GM23338 (cell line): ENCODE results near the gene GFI1B. TPM values are rescaled to one million over a fixed set of nuclear protein-coding genes. Genes with fewer than 3 reads are reported as not detected.

Source experiments
- ATAC-seq: fragments of 200-7000 bp; cut with Tn5 transposase; 3 replicates; pipeline ENCODE4 v1.9.1; 2020
- DNase-seq: peaks from one replicate; pipeline ENCODE4 v3.0.0-alpha.2; 2015; ENCODE audit warnings: low spot score
- H2AFZ ChIP-seq: fragments of 200-600 bp; sonication (generic); 2 replicates; pipeline ENCODE4 v1.8.0; 2016; ENCODE audit warnings: antibody characterized with exemption, mild to moderate bottlenecking, moderate library complexity
- H3F3A ChIP-seq: fragments of 200-600 bp; sonication (generic); replicated peaks from 2 replicates; pipeline ENCODE4 v1.8.0; 2017; ENCODE audit warnings: antibody characterized with exemption, mixed run types, low read depth
- H3K27ac ChIP-seq: fragments of 200-600 bp; sonication (generic); 2 replicates; pipeline ENCODE4 v1.6.1; 2016; ENCODE audit warnings: low read depth
- H3K27me3 ChIP-seq: fragments of 200-600 bp; sonication (generic); 2 replicates; pipeline ENCODE4 v1.8.0; 2016; ENCODE audit warnings: mild to moderate bottlenecking, mixed run types, moderate library complexity; ENCODE audit not compliant: insufficient read depth
- H3K36me3 ChIP-seq: fragments of 200-600 bp; sonication (generic); 2 replicates; pipeline ENCODE4 v1.8.0; 2016; ENCODE audit warnings: mild to moderate bottlenecking; ENCODE audit not compliant: insufficient read depth
- H3K4me1 ChIP-seq: fragments of 200-600 bp; sonication (generic); 2 replicates; pipeline ENCODE4 v1.8.0; 2016; ENCODE audit warnings: mild to moderate bottlenecking, moderate library complexity; ENCODE audit not compliant: insufficient read depth
- H3K4me2 ChIP-seq: fragments of 200-600 bp; sonication (generic); 2 replicates; pipeline ENCODE4 v1.7.1; 2017; ENCODE audit warnings: mixed run types
- H3K4me3 ChIP-seq: fragments of 200-600 bp; sonication (generic); 2 replicates; pipeline ENCODE4 v1.6.1; 2016; ENCODE audit warnings: mixed run types
- H3K79me2 ChIP-seq: fragments of 200-600 bp; sonication (generic); replicated peaks from 2 replicates; pipeline ENCODE4 v1.8.0; 2017; ENCODE audit warnings: mild to moderate bottlenecking; ENCODE audit not compliant: insufficient read depth
- H3K9me2 ChIP-seq: fragments of 200-600 bp; sonication (generic); 2 replicates; pipeline ENCODE4 v1.8.0; 2017; ENCODE audit not compliant: insufficient read depth
- H4K20me1 ChIP-seq: fragments of 200-600 bp; sonication (generic); replicated peaks from 2 replicates; pipeline ENCODE4 v1.8.0; 2017; ENCODE audit warnings: mild to moderate bottlenecking; ENCODE audit not compliant: insufficient read depth
- H3K27ac Mint-ChIP-seq: 2 replicates; pipeline ENCODE4 v1.8.0; 2020; ENCODE audit warnings: inconsistent platforms, mild to moderate bottlenecking, moderate library complexity, mixed read lengths
- H3K27me3 Mint-ChIP-seq: 3 replicates; pipeline ENCODE4 v1.8.0; 2022; ENCODE audit warnings: low read depth, mild to moderate bottlenecking, moderate library complexity, mixed read lengths, inconsistent platforms; ENCODE audit not compliant: insufficient read depth, poor library complexity
- H3K36me3 Mint-ChIP-seq: 3 replicates; pipeline ENCODE4 v1.8.0; 2021; ENCODE audit warnings: low read depth, mild to moderate bottlenecking, inconsistent platforms, moderate library complexity, mixed read lengths
- H3K4me1 Mint-ChIP-seq: 3 replicates; pipeline ENCODE4 v1.8.0; 2020; ENCODE audit warnings: mild to moderate bottlenecking, inconsistent platforms, mixed read lengths
- H3K4me3 Mint-ChIP-seq: 3 replicates; pipeline ENCODE4 v1.8.0; 2021; ENCODE audit warnings: moderate library complexity, mild to moderate bottlenecking, inconsistent platforms, mixed read lengths
- H3K9me3 Mint-ChIP-seq: 3 replicates; pipeline ENCODE4 v1.8.0; 2020; ENCODE audit warnings: moderate library complexity, mild to moderate bottlenecking, inconsistent platforms, mixed read lengths
- CREB1 ChIP-seq: fragments of 250-450 bp; sonication (Bioruptor Pico); IDR thresholded peaks from 2 replicates; pipeline ENCODE4 v1.5.0; 2020; ENCODE audit warnings: low read depth, mild to moderate bottlenecking, moderate library complexity
- EZH2 ChIP-seq: fragments of 200-600 bp; sonication (generic); IDR thresholded peaks from one replicate; pipeline ENCODE4 v1.8.0; 2017; ENCODE audit warnings: antibody characterized with exemption, mild to moderate bottlenecking, low read depth; ENCODE audit not compliant: unreplicated experiment
- JUNB ChIP-seq: IDR thresholded peaks from one replicate; pipeline ENCODE4 v1.6.1; 2016; ENCODE audit warnings: antibody characterized with exemption; ENCODE audit not compliant: unreplicated experiment
- NANOG ChIP-seq: IDR thresholded peaks from 2 replicates; pipeline ENCODE4 v1.6.1; 2016; ENCODE audit warnings: antibody characterized with exemption, borderline replicate concordance
- POLR2AphosphoS5 ChIP-seq: IDR thresholded peaks from 2 replicates; pipeline ENCODE4 v1.6.1; 2016; ENCODE audit warnings: antibody characterized with exemption, low read depth
- STAT1 ChIP-seq: IDR thresholded peaks from one replicate; pipeline ENCODE4 v1.6.1; 2016; ENCODE audit warnings: antibody characterized with exemption; ENCODE audit not compliant: unreplicated experiment
- ZNF114 ChIP-seq: fragments of 250-450 bp; sonication (Bioruptor Pico); IDR thresholded peaks from 2 replicates; pipeline ENCODE4 v1.5.0; 2020; ENCODE audit warnings: mild to moderate bottlenecking, moderate library complexity
- ZNF331 ChIP-seq: fragments of 250-450 bp; sonication (Bioruptor Pico); IDR thresholded peaks from 2 replicates; pipeline ENCODE4 v1.5.0; 2020; ENCODE audit warnings: low read depth, mild to moderate bottlenecking, moderate library complexity
- polyA plus RNA-seq: library from polyadenylated mRNA; unstranded; fragments of >200 nt; fragmentation: Nextera tagmentation; extraction: Ambion mirVana; gene quantifications from 2 replicates; pipeline ENCODE4 v1.2.1, GENCODE V29; 2016
- total RNA-seq: library from RNA; depleted of rRNA; stranded (reverse); fragments of >200 nt; shearing (Covaris generic); gene quantifications from 2 replicates; pipeline ENCODE4 v1.2.3, GENCODE V29; 2014
- TF ChIP-seq, protein P1 (sequence below): fragments of 250-450 bp; sonication (Bioruptor Pico); IDR thresholded peaks from 2 replicates; pipeline ENCODE4 v1.5.0; 2020; ENCODE audit warnings: mild to moderate bottlenecking, moderate library complexity
- TF ChIP-seq, protein P2 (sequence below), 2 experiments: fragments of 200-600 bp in 1 of 2; sonication (generic) in 1 of 2; conservative IDR thresholded peaks; 2 replicates each; pipeline versions ENCODE4 v1.5.1 to v1.6.1; 2016 to 2017; ENCODE audit warnings: antibody characterized with exemption in 2 of 2, low read depth in 2 of 2, mild to moderate bottlenecking in 2 of 2, moderate library complexity in 1 of 2
- TF ChIP-seq, protein P3 (sequence below): IDR thresholded peaks from 2 replicates; pipeline ENCODE4 v1.6.1; 2016; ENCODE audit warnings: antibody characterized with exemption

The GFI1B gene
- total and polyA plus RNA-seq, 2 experiments from 2014 or later = 0.38 TPM; not detected in 1

DNA sequence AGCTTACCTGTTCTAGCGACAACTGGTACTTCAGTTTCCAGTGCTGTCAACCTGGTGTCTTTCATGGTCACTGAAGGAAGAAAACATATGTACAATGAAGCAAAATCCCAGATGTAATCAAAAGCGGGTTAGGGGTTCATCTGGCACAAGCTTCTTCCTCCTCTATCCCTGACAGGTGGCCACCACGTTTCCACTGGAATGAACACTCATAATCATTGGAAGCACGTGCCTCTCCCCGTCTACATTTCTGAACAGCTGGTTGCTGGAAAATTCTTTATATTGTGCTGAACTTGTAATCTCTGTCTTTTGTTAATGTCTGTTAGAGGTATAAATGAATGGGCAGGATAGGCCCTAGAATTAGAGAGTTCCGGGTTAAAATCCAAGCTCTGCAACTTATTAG is 43.5 kb upstream of the GFI1B start (continued):
- TF ChIP-seq, protein P1, sequence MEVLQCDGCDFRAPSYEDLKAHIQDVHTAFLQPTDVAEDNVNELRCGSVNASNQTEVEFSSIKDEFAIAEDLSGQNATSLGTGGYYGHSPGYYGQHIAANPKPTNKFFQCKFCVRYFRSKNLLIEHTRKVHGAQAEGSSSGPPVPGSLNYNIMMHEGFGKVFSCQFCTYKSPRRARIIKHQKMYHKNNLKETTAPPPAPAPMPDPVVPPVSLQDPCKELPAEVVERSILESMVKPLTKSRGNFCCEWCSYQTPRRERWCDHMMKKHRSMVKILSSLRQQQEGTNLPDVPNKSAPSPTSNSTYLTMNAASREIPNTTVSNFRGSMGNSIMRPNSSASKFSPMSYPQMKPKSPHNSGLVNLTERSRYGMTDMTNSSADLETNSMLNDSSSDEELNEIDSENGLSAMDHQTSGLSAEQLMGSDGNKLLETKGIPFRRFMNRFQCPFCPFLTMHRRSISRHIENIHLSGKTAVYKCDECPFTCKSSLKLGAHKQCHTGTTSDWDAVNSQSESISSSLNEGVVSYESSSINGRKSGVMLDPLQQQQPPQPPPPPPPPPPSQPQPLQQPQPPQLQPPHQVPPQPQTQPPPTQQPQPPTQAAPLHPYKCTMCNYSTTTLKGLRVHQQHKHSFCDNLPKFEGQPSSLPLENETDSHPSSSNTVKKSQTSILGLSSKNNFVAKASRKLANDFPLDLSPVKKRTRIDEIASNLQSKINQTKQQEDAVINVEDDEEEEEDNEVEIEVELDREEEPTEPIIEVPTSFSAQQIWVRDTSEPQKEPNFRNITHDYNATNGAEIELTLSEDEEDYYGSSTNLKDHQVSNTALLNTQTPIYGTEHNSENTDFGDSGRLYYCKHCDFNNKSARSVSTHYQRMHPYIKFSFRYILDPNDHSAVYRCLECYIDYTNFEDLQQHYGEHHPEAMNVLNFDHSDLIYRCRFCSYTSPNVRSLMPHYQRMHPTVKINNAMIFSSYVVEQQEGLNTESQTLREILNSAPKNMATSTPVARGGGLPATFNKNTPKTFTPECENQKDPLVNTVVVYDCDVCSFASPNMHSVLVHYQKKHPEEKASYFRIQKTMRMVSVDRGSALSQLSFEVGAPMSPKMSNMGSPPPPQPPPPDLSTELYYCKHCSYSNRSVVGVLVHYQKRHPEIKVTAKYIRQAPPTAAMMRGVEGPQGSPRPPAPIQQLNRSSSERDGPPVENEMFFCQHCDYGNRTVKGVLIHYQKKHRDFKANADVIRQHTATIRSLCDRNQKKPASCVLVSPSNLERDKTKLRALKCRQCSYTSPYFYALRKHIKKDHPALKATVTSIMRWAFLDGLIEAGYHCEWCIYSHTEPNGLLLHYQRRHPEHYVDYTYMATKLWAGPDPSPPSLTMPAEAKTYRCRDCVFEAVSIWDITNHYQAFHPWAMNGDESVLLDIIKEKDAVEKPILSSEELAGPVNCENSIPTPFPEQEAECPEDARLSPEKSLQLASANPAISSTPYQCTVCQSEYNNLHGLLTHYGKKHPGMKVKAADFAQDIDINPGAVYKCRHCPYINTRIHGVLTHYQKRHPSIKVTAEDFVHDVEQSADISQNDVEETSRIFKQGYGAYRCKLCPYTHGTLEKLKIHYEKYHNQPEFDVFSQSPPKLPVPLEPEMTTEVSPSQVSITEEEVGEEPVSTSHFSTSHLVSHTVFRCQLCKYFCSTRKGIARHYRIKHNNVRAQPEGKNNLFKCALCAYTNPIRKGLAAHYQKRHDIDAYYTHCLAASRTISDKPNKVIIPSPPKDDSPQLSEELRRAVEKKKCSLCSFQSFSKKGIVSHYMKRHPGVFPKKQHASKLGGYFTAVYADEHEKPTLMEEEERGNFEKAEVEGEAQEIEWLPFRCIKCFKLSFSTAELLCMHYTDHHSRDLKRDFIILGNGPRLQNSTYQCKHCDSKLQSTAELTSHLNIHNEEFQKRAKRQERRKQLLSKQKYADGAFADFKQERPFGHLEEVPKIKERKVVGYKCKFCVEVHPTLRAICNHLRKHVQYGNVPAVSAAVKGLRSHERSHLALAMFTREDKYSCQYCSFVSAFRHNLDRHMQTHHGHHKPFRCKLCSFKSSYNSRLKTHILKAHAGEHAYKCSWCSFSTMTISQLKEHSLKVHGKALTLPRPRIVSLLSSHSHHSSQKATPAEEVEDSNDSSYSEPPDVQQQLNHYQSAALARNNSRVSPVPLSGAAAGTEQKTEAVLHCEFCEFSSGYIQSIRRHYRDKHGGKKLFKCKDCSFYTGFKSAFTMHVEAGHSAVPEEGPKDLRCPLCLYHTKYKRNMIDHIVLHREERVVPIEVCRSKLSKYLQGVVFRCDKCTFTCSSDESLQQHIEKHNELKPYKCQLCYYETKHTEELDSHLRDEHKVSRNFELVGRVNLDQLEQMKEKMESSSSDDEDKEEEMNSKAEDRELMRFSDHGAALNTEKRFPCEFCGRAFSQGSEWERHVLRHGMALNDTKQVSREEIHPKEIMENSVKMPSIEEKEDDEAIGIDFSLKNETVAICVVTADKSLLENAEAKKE (CRISPR knock-in tag) = no peak

DNA sequence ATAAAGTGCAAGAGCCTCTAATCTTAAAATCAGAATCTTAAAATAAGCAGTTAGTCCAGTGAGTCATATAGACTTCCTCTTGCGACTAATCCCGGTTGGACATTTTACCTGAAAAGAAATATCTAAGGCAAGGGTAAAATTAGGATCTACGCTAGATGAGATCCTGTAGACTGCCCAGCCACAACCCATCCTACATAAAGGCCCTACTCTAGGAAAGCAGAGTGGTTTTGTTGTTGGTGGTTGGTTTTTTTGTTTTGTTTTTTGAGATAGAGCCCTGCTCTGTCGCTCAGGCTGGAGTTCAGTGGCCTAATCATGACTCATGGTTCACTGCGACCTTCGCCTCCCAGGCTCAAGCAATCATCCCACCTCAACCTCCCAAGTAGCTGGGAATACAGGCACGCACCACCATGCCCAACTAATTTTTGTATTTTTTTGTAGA is 41.0 kb upstream of the GFI1B start:
- Histone ChIP-seq H4K20me1 (peaks cover 24% of the 10 kb centered on the region), H3K9me2 (no peaks in the 10 kb centered on the region), H3K4me2 (no peak overlapping the region), H3K79me2 (peaks cover 80% of the 10 kb centered on the region), H3K27ac (no peak overlapping the region), H3K27me3 (no peaks in the 10 kb centered on the region), H3F3A (no peaks in the 10 kb centered on the region), H2AFZ (no peak overlapping the region), H3K4me1 (peaks cover 19% of the 10 kb centered on the region), H3K4me3 (no peak overlapping the region), H3K36me3 (no peaks in the 10 kb centered on the region)
- no peak for ATAC-seq
- Mint-ChIP-seq H3K36me3 (peaks cover 3% of the 10 kb centered on the region; the same call in 1 of the 3 replicates), H3K27me3 (no peaks in the 10 kb centered on the region), H3K4me3 (no peak overlapping the region), H3K27ac (no peak overlapping the region), H3K9me3 (no peaks in the 10 kb centered on the region), H3K4me1 (peaks cover 29% of the 10 kb centered on the region)
- TF ChIP-seq ZNF114 (CRISPR knock-in tag) = no peak
- TF ChIP-seq JUNB = no peak
- DNase-seq = no peak

DNA sequence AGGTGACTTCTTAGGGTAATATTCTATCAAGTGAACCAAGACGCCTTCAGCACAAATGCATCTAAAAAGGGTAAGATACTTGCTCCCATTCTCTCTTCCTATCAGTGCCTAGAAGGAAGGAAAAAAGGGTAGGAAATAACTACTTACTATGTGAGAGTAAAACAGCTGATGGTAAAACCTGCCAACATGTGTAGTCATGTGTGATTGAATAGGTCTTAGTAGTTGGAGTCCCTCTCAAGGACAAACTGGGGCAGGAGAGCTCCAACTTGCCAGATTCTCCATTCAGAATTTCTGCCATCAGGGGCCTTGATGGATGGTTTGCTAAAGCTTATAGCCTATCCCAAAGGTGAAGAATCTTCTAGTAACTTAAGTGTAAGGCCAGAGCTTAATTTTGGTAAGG is 39.3 kb upstream of the GFI1B start:
- H4K20me1 ChIP-seq = peaks cover 21% of the 10 kb centered on the region
- H3K9me3 Mint-ChIP-seq = no peaks in the 10 kb centered on the region
- TF ChIP-seq ZNF114 (CRISPR knock-in tag) = no peak
- TF ChIP-seq JUNB = no peak
- no peak for TF ChIP-seq NANOG
- no peak for TF ChIP-seq EZH2
- TF ChIP-seq POLR2AphosphoS5 = no peak
- TF ChIP-seq, protein P2, sequence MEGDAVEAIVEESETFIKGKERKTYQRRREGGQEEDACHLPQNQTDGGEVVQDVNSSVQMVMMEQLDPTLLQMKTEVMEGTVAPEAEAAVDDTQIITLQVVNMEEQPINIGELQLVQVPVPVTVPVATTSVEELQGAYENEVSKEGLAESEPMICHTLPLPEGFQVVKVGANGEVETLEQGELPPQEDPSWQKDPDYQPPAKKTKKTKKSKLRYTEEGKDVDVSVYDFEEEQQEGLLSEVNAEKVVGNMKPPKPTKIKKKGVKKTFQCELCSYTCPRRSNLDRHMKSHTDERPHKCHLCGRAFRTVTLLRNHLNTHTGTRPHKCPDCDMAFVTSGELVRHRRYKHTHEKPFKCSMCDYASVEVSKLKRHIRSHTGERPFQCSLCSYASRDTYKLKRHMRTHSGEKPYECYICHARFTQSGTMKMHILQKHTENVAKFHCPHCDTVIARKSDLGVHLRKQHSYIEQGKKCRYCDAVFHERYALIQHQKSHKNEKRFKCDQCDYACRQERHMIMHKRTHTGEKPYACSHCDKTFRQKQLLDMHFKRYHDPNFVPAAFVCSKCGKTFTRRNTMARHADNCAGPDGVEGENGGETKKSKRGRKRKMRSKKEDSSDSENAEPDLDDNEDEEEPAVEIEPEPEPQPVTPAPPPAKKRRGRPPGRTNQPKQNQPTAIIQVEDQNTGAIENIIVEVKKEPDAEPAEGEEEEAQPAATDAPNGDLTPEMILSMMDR (conservative IDR thresholded peaks at IDR 0.05; ENCODE audit: low read depth in 2 of 2) = no peak
- TF ChIP-seq STAT1 = no peak
- TF ChIP-seq CREB1 = no peak
- TF ChIP-seq, protein P3, sequence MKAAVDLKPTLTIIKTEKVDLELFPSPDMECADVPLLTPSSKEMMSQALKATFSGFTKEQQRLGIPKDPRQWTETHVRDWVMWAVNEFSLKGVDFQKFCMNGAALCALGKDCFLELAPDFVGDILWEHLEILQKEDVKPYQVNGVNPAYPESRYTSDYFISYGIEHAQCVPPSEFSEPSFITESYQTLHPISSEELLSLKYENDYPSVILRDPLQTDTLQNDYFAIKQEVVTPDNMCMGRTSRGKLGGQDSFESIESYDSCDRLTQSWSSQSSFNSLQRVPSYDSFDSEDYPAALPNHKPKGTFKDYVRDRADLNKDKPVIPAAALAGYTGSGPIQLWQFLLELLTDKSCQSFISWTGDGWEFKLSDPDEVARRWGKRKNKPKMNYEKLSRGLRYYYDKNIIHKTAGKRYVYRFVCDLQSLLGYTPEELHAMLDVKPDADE = no peak
- TF ChIP-seq ZNF331 (CRISPR knock-in tag) = no peak

More for the DNA sequence above, 39.3 kb upstream of the GFI1B start:
- Histone ChIP-seq H3K36me3 (no peaks in the 10 kb centered on the region), H3K4me3 (no peak overlapping the region), H3F3A (no peaks in the 10 kb centered on the region), H3K9me2 (no peaks in the 10 kb centered on the region), H3K79me2 (peaks cover 90% of the 10 kb centered on the region), H3K4me2 (0 out of 2 replicates have a peak overlapping the region, but pooled peaks have one; percentile 6), H2AFZ (no peak overlapping the region), H3K27me3 (no peaks in the 10 kb centered on the region), H3K27ac (no peak overlapping the region), H3K4me1 (peaks cover 31% of the 10 kb centered on the region)
- no peak overlapping the region for H3K27ac Mint-ChIP-seq
- no peaks in the 10 kb centered on the region for H3K27me3 Mint-ChIP-seq
- no peaks in the 10 kb centered on the region for H3K36me3 Mint-ChIP-seq
- H3K4me1 Mint-ChIP-seq = peaks cover 41% of the 10 kb centered on the region
- ATAC-seq (no peak), DNase-seq (no peak)
- no peak overlapping the region for H3K4me3 Mint-ChIP-seq
